Heart right ventricle (tissue), 16 donors: ENCODE results near the gene NKX2-3. TPM values are rescaled to one million over a fixed set of nuclear protein-coding genes. Genes with fewer than 3 reads are reported as not detected.

Experiments used
- ATAC-seq, 8 donors: fragments of 200-7000 bp; cut with Tn5 transposase; one replicate each; pipeline ENCODE4 v1.9.1; 2020; ENCODE audit warnings: mild to moderate bottlenecking in 8 of 8, moderate library complexity in 8 of 8, moderate number of reproducible peaks in 1 of 8
- DNase-seq, 2 donors: peaks; one replicate each; pipeline ENCODE4 v3.0.0-alpha.2; 2020
- H3K27ac ChIP-seq, 10 donors: fragments of 200-600 bp; sonication (generic) in 2 of 10; one replicate each; pipeline versions ENCODE4 v1.5.0 to v1.8.0; 2020 to 2022; ENCODE audit warnings: mild to moderate bottlenecking in 3 of 10
- H3K27me3 ChIP-seq, 7 donors: fragments of 200-600 bp; one replicate each; pipeline ENCODE4 v1.8.0; 2021 to 2022; ENCODE audit warnings: mild to moderate bottlenecking in 2 of 7
- H3K36me3 ChIP-seq, 9 donors: fragments of 200-600 bp; sonication (generic) in 1 of 9; one replicate each; pipeline versions ENCODE4 v1.5.0 to v1.8.0; 2020 to 2022; ENCODE audit warnings: mild to moderate bottlenecking in 2 of 9
- H3K4me1 ChIP-seq, 9 donors: fragments of 200-600 bp; sonication (generic) in 1 of 9; one replicate each; pipeline versions ENCODE4 v1.5.0 to v1.8.0; 2020 to 2022; ENCODE audit warnings: mild to moderate bottlenecking in 4 of 9
- H3K4me3 ChIP-seq, 10 donors: fragments of 200-600 bp; sonication (generic) in 2 of 10; one replicate each; pipeline versions ENCODE4 v1.5.0 to v1.8.0; 2020 to 2022; ENCODE audit warnings: mild to moderate bottlenecking in 7 of 10, moderate library complexity in 2 of 10
- H3K9me3 ChIP-seq, 11 donors: fragments of 200-600 bp in 10 of 11; sonication (generic) in 2 of 11; one replicate each; pipeline versions ENCODE4 v1.5.0 to v1.8.0; 2013 to 2022; ENCODE audit warnings: mild to moderate bottlenecking in 2 of 11, control low read depth in 1 of 11, moderate library complexity in 1 of 11
- CTCF ChIP-seq, 9 donors: fragments of 200-600 bp; sonication (generic) in 2 of 9; IDR thresholded peaks; one replicate each; pipeline versions ENCODE4 v1.5.0 to v1.8.0; 2021 to 2022; ENCODE audit warnings: antibody characterized with exemption in 9 of 9, mild to moderate bottlenecking in 5 of 9, moderate library complexity in 1 of 9
- WGBS, 2 donors: extraction: QIAGEN DNeasy Blood & Tissue Kit; methylation state at CpG; one replicate each; pipeline ENCODE4 v1.1.7; 2013; ENCODE audit warnings: inconsistent platforms in 1 of 2; 5-methylcytosine and 5-hydroxymethylcytosine counted together
- intact Hi-C, 10 donors: fragments of 100-400 bp; cut with DNase I; formaldehyde crosslinking; loops; one replicate each; pipeline versions ENCODE4 v1.11.1 to v1.14.2; 2022
- polyA plus RNA-seq, 2 donors: library from polyadenylated mRNA; stranded (reverse); fragments of 200-250 nt; gene quantifications; one replicate each; pipeline ENCODE4 v1.2.3, GENCODE V29; 2013
- total RNA-seq, 10 donors: library from RNA; stranded (reverse); fragmentation: NEBNext Ultra II Directional in 3 of 10; extraction: Animal tissue kit (Norgen Biotek cat#: 25700) in 3 of 10; gene quantifications; one replicate each; pipeline versions ENCODE4 v1.2.1 to v1.2.4, GENCODE V29; 2021 to 2023
- donor health status: Arrhythmogenic right ventricular cardiomyopathy.
- donor health status: ischemic (EF 13 %, LVEDD 7.1; RV severe dilation, severe dysfunction).
- donor health status: healthy with polysubstance abuse.
- donor health status: DM: no; HTN: yes; CAD: no.
- donor health status: DM: no; HTN: no; CAD: no.
- donor health status: ischemic (EF 25% LVEDD 6.9; RV normal size, moderate dysfunction).
- donor health status: ischemic (EF 25% LVEDD 5.7; RV mildly dilated, moderate dysfunction).
- donor health status: healthy.
- donor health status: DM: yes; HTN: yes; CAD: no.
- donor health status: Ischemic cardiomyopathy.
- donor health status: ischemic (EF 35%, LVEDD 5.7; RV mildly dilated, moderate dysfunction).
- donor health status: nonischemic (EF 11% LVEDD 7.7; RV severe dilation, severe dysfunction).
- donor health status: DM: yes; HTN: yes; CAD: no.
- donor health status: PGD.
- donor health status: ischemic (EF 29% LVEDD 5.4; RV normal size, mild dysfunction).
- donor health status: nonischemic (EF 23%, LVEDD 6.1; RV moderate dilation, normal function).

NKX2-3 gene
- total and polyA plus RNA-seq, 12 donors, result not detected

- no peak for TF ChIP-seq CTCF (IDR thresholded peaks at IDR 0.05)
- no peaks in the 10 kb centered on the region for H3K36me3 ChIP-seq
- no peaks in the 10 kb centered on the region for H3K9me3 ChIP-seq
- 2 to 3% methylated on average over 24 to 25 of the region's 25 CpGs for WGBS, 2 donors
- H3K27ac ChIP-seq, result no peak overlapping the region
- DNase-seq, result no peak
- intact Hi-C loops, result no loop called here
- H3K4me1 ChIP-seq, result peaks cover 0 to 27% (median 11%) of the 10 kb centered on the region in 9 donors
- no peak for ATAC-seq
- peaks cover 62 to 100% (median 100%) of the 10 kb centered on the region in 7 donors for H3K27me3 ChIP-seq
- H3K4me3 ChIP-seq, result peak overlapping the region in 1 of 10 donors; percentile 22
Observed at GRCh38 chr10:99523251-99523773, 9.4 kb upstream of the NKX2-3 start.

- no peak for ATAC-seq
- peaks cover 62 to 100% (median 100%) of the 10 kb centered on the region in 7 donors for H3K27me3 ChIP-seq
- intact Hi-C loops, result no loop called here
- 16 to 24% methylated on average over 10 of the region's 10 CpGs for WGBS, 2 donors
- no peaks in the 10 kb centered on the region for H3K9me3 ChIP-seq
- TF ChIP-seq CTCF (IDR thresholded peaks at IDR 0.05), result no peak
- no peak overlapping the region for H3K27ac ChIP-seq
- no peaks in the 10 kb centered on the region for H3K36me3 ChIP-seq
- no peak for DNase-seq
- H3K4me1 ChIP-seq, result peaks cover 0 to 27% (median 16%) of the 10 kb centered on the region in 9 donors
- no peak overlapping the region for H3K4me3 ChIP-seq
Observed at GRCh38 chr10:99524050-99524666, 8.6 kb upstream of the NKX2-3 start.

DNA sequence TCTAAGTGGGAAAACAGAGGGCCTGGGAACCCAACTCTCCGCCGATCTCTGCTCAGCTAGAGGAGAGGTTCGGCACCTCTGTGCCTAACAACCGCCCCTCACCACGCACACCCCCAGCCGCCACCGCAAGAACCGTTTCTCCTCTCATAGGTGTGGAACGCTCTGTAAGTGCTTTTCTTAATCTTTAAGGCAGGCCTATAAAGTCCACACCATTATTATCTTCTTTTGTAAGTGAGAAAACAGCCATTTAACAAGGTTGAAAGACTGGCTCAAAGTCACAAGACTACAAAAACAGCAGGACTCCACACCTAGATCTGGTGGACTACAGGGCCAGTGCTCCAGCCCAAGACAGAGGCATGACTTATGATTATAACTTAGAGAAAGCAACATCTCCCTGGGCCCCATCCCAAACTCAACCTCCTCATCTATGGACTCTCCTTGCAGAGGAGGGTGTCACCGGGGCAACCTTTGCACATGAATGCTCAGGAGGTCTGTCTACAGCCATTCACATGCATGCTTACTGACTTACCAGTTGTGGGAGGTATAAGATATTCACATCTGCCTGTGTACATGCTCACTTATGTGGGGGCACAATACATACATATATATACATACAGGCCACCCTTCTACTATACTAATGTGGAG, 7.9 kb upstream of the NKX2-3 start:
- DNase-seq, result no peak

GRCh38 chr10:99525897-99526296, 6.8 kb upstream of the NKX2-3 start:
- H3K27ac ChIP-seq, result no peak overlapping the region

More for the DNA sequence above, 7.9 kb upstream of the NKX2-3 start:
- ATAC-seq, result no peak
- H3K9me3 ChIP-seq, result no peaks in the 10 kb centered on the region
- intact Hi-C loops, result no loop called here
- no peak for TF ChIP-seq CTCF (IDR thresholded peaks at IDR 0.05)
- no peaks in the 10 kb centered on the region for H3K36me3 ChIP-seq
- peaks cover 67 to 100% (median 100%) of the 10 kb centered on the region in 7 donors for H3K27me3 ChIP-seq
- H3K27ac ChIP-seq, result no peak overlapping the region
- H3K4me1 ChIP-seq, result peaks cover 0 to 27% (median 16%) of the 10 kb centered on the region in 9 donors
- 40 to 46% methylated on average over 10 of the region's 10 CpGs for WGBS, 2 donors
- no peak overlapping the region for H3K4me3 ChIP-seq

More at GRCh38 chr10:99525897-99526296, 6.8 kb upstream of the NKX2-3 start:
- DNase-seq (no peak), ATAC-seq (no peak)
- TF ChIP-seq CTCF (IDR thresholded peaks at IDR 0.05), result no peak
- H3K27me3 ChIP-seq, result peaks cover 69 to 100% (median 100%) of the 10 kb centered on the region in 7 donors
- intact Hi-C loops, result no loop called here
- peaks cover 0 to 32% (median 19%) of the 10 kb centered on the region in 9 donors for H3K4me1 ChIP-seq
- no peaks in the 10 kb centered on the region for H3K36me3 ChIP-seq
- H3K9me3 ChIP-seq, result no peaks in the 10 kb centered on the region
- no peak overlapping the region for H3K4me3 ChIP-seq
